Bone marrow (tissue), 2 donors: ENCODE measurements around the gene GABARAPL2.
"Not testable (repeated sequence)": the region's sequence is repeated elsewhere in the genome, so short reads cannot be mapped to it uniquely, and the experiment has no call there.

Experiments used
- DNase-seq, 2 donors: peaks; one replicate each; lab custom pipeline; 2025; lab: John Stamatoyannopoulos, UW

GABARAPL2 gene

DNA sequence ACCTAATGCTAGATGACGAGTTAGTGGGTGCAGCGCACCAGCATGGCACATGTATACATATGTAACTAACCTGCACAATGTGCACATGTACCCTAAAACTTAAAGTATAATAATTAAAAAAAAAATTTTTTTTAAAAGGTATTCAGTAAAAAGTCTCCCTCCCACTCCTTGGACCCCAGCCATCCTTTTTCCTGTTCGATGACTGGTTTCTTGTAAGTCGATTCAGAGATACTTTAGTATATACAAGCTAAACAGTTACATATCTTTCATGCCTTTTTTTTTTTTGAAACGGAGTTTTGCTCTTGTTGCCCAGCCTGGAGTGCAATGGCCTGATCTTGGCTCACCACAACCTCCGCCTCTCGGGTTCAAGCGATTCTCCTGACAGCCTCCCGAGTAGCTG is 25.7 kb downstream of the GABARAPL2 start:
- not testable (repeated sequence) for DNase-seq

- no peak for DNase-seq
Observed at GRCh38 chr16:75593308-75593707, 27.1 kb downstream of the GABARAPL2 start.

DNA sequence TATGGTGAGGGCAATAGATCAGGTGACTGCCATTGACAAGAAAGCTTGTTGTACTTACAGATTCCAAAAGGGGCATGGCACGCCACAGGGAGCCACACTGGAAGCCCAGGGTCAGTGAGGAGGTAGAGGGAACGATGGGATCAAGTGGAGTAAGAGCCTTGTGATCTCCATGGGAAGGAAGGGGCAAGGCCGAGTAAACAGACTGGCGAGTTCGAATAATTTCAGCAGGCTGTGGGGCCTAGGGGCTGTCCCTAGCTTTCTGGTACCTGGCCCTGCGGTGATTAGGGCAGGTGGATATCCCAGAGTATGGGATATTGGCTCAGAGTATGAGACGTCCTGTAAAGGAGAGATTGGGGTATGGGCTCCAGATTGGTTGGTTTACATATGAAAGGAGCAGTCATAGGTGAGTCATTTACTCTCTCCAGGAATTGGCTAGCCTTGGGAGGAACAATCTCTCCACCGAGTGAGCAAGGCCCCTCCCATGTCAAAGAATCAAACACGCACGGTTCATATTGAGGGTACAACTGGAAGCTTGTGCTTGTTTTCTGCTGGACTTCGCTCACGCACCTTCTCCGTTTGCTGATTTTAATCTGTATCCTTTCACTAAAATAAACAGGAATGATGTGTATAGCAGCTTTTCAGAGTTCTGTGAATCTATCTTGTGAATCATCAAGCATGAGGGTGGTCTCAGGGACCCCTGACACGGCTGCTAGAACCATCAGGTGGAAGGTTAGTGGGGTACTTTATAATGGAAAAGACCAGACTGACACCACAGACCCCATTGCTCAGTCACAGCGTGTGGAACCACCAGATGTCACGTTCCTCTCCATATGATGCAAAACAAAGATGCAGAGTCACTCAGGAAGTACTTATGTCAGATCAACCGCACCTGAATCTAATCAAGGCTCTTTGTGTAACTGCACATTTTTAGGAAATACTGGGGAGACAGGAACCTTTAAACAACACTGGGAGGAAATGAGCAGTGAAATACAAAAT is 27.9 kb downstream of the GABARAPL2 start:
- DNase-seq: peak in 1 of 2 donors; percentile 34

DNA sequence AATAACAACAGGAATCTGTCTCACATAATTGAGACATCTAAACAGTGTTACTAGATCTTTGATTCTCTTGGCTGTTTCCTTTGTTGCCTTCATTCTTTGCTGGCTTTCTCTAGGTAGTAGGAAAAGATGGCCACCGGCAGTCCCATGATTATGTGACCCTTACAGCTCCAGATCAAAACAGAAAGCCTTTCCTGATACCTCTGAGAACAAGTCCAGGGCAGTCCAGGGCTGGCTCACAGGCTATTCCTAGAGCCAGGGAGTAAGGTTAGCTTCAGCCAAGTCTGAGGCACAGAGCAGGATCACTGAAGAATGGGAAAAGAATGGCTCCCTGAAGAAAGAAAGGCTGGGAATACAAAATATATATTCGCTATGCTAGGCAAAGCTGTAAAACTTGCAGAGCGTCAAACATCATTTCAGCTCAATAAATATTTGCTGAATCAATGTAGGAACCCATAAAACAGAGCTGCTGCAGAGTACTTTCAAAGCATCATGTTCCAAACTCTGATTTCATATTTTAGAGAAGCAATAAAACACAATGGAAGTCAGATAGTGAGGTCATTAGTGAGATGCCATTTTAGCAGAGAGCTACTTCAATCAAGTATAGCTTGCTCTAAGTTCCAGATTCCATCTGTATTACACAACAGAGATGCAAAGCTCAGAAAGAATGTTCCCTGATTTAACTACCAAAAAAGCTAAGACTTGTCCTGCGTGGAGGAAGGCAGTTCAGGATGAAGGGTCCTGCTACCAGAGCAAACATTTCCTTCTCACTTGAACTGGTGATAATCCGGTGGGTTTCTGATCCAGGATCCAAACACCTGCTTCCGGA is 33.5 kb downstream of the GABARAPL2 start:
- no peak for DNase-seq

DNA sequence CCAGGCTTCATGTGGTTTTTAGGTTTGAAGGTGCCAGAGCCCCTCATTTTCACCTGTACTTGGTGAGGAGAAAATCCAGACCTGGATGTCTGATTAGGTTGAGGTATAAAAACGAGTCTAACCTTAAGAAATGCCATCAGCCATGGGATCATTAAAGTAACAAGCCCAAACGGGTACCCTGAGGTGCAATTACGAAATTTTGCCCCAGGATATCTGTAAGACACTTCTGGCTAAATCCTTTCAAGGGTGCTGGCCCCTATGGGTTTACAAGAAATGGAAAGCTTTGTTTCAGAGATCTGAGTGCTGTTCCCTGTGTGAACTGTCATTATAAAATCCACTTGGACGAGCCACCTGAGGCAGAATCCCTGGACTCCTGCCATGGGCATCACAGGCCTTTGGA is 37.1 kb downstream of the GABARAPL2 start:
- no peak for DNase-seq

- no peak for DNase-seq
Observed at GRCh38 chr16:75606507-75606906, 40.3 kb downstream of the GABARAPL2 start.

GRCh38 chr16:75614066-75614897 is 48.1 kb downstream of the GABARAPL2 start:
- DNase-seq: no peak

GRCh38 chr16:75615619-75616018 is 49.4 kb downstream of the GABARAPL2 start:
- no peak for DNase-seq

GRCh38 chr16:75616521-75617010 is 50.4 kb downstream of the GABARAPL2 start:
- DNase-seq: no peak

DNA sequence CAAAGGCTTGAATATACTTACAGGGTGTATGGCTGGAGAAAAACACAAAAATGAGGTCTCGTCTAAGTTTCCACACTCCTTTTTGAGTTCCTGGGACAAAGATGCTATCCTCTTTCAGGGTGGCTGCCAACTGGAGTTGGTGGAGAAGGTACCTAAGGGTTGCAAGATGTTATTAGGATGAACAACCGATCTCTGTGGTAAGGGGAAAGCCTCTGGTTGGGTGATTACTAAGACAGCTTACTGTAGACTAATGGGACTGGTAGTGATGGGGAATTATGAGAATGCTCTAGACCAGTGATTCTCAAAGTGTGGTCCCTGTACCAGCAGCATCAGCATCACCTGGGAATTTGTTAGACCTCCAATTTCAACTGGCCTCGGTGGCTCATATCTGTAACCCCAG is 50.9 kb downstream of the GABARAPL2 start:
- DNase-seq: no peak

DNA sequence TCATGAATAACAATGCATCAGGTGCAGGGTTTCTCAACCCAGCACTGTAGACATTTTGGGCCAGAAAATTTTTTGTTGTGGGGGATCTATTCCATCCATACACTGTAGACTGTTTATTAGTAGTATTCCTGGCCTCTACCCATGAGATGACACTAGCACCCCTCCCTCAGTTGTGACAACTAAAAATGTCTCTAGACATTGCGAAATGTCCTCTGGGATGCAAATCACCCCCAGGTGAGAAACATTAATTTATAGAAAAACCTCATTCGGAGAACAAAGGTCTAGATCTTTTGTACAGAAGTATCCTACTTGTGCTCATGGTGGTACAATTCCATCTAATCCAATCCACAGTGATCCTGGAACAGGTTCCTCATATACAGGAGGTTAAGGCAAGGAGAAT is 52.6 kb downstream of the GABARAPL2 start:
- DNase-seq: no peak

GRCh38 chr16:75620326-75621169 is 54.4 kb downstream of the GABARAPL2 start:
- DNase-seq: no peak

DNA sequence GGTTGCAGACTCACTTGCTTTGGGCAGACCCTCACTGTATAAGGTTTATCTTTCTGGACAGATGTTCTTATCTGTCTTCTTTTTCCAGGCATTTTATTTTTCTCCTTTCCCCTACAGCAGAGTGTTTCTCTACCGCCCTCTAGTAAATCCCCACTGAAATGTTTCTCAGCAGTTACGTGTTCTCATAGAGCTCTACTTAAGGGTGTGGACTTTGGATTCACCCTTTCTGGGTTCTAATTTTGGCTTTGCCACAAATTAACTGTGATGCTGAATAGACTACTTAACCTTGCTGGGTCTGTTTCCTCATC is 54.9 kb downstream of the GABARAPL2 start:
- DNase-seq: no peak

- peak; percentile 84 to 91 for DNase-seq
Observed at GRCh38 chr16:75622761-75623605, 56.8 kb downstream of the GABARAPL2 start, which contains the start of gene ADAT1. TSS of gene ADAT1 (minus strand) at chr16:75623281. CDS start at chr16:75620799, 2,482 bp downstream.

GRCh38 chr16:75624921-75625334 is 58.7 kb downstream of the GABARAPL2 start:
- DNase-seq: no peak

DNA sequence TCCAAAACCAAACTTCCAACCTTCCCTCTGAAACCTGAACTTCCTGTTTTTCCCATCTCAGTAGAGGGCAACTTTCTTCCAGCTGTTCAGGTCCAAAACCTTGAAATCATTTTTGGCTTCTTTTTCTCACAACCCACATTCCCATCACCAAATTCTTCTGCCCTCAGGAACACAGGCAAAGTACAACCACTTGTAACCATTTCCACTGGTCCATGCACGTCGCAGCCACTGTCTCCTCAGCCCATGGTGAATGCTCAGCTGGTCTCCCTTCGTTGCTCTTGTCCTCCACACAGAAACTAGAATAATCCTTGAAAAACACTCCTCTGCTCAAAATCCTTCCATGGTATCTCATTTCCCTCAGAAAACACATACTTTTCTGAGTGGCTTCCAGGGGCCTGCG is 60.6 kb downstream of the GABARAPL2 start:
- DNase-seq: no peak
